Mesendoderm (in vitro differentiated cells): ENCODE data around the gene SLIT3.

Experiments used
- DNase-seq: peaks from one replicate; pipeline ENCODE4 v3.0.0; 2013
- H2AK5ac ChIP-seq: 2 replicates; pipeline ENCODE4 v1.6.1; 2013; ENCODE audit warnings: low read length, inconsistent platforms
- H2BK120ac ChIP-seq: 2 replicates; pipeline ENCODE4 v1.6.1; 2013; ENCODE audit warnings: low read depth, mild to moderate bottlenecking, low read length, moderate library complexity, mixed read lengths
- H2BK15ac ChIP-seq: replicated peaks from 2 replicates; pipeline ENCODE4 v1.6.1; 2013; ENCODE audit warnings: low read depth, mild to moderate bottlenecking, moderate library complexity
- H2BK5ac ChIP-seq: 2 replicates; pipeline ENCODE4 v1.6.1; 2013; ENCODE audit warnings: low read length, inconsistent platforms
- H3K18ac ChIP-seq: 2 replicates; pipeline ENCODE4 v1.6.1; 2013; ENCODE audit warnings: mild to moderate bottlenecking, low read length, mixed read lengths
- H3K23ac ChIP-seq: one replicate; pipeline ENCODE4 v1.6.1; 2013; ENCODE audit warnings: low read length
- H3K27ac ChIP-seq: 2 replicates; pipeline ENCODE4 v1.5.1; 2013; ENCODE audit warnings: low read depth, mild to moderate bottlenecking, inconsistent platforms, low read length, moderate library complexity
- H3K27me3 ChIP-seq: 2 replicates; pipeline ENCODE4 v1.6.1; 2013; ENCODE audit warnings: low read length, control low read depth, mild to moderate bottlenecking, inconsistent platforms; ENCODE audit not compliant: insufficient read depth, poor library complexity
- H3K36me3 ChIP-seq: 2 replicates; pipeline ENCODE4 v1.6.1; 2013; ENCODE audit warnings: low read length, inconsistent platforms; ENCODE audit not compliant: control insufficient read depth, insufficient read depth
- H3K4ac ChIP-seq: one replicate; pipeline ENCODE4 v1.6.1; 2013; ENCODE audit warnings: low read depth, mild to moderate bottlenecking, low read length, moderate library complexity
- H3K4me1 ChIP-seq: 2 replicates; pipeline ENCODE4 v1.6.1; 2013; ENCODE audit warnings: low read depth, low read length, inconsistent platforms; ENCODE audit not compliant: control insufficient read depth
- H3K4me2 ChIP-seq: 2 replicates; pipeline ENCODE4 v1.6.1; 2013; ENCODE audit warnings: low read length
- H3K4me3 ChIP-seq: 2 replicates; pipeline ENCODE4 v1.5.1; 2013; ENCODE audit warnings: mild to moderate bottlenecking, low read length
- H3K56ac ChIP-seq: one replicate; pipeline ENCODE4 v1.6.1; 2013; ENCODE audit warnings: low read length
- H3K79me1 ChIP-seq: 2 replicates; pipeline ENCODE4 v1.6.1; 2013; ENCODE audit warnings: low read length, inconsistent platforms
- H3K79me2 ChIP-seq: 2 replicates; pipeline ENCODE4 v1.6.1; 2013; ENCODE audit warnings: mild to moderate bottlenecking, low read length; ENCODE audit not compliant: control insufficient read depth, insufficient read depth
- H3K9ac ChIP-seq: 2 replicates; pipeline ENCODE4 v1.6.1; 2013; ENCODE audit warnings: low read length, inconsistent platforms
- H4K5ac ChIP-seq: one replicate; pipeline ENCODE4 v1.6.1; 2013; ENCODE audit warnings: low read length
- H4K8ac ChIP-seq: one replicate; pipeline ENCODE4 v1.6.1; 2013; ENCODE audit warnings: low read depth, mild to moderate bottlenecking, control low read depth, low read length, moderate library complexity
- whole genome bisulfite sequencing: extraction: QIAGEN DNeasy Blood & Tissue Kit; methylation state at CpG from one replicate; pipeline ENCODE4 v1.1.7; 2013; ENCODE audit warnings: low lambda C conversion rate, missing lambda C conversion rate; ENCODE audit not compliant: insufficient coverage; ENCODE audit errors: extremely low coverage; 5-methylcytosine and 5-hydroxymethylcytosine counted together

Gene SLIT3

GRCh38 chr5:168829044-168829443 lies 471.9 kb downstream of the SLIT3 start:
- Histone ChIP-seq H3K18ac (no peak overlapping the region), H2BK15ac (no peak overlapping the region), H3K23ac (no peak overlapping the region), H3K4ac (no peak overlapping the region), H4K5ac (no peak overlapping the region), H3K36me3 (no peaks in the 10 kb centered on the region), H3K79me1 (no peaks in the 10 kb centered on the region), H3K4me2 (no peak overlapping the region), H2BK5ac (no peak overlapping the region), H4K8ac (no peak overlapping the region), H3K79me2 (no peaks in the 10 kb centered on the region), H3K56ac (no peak overlapping the region), H3K9ac (no peak overlapping the region), H3K4me1 (peaks cover 2% of the 10 kb centered on the region), H3K27me3 (no peaks in the 10 kb centered on the region), H3K4me3 (no peak overlapping the region), H2BK120ac (no peak overlapping the region), H2AK5ac (no peak overlapping the region), H3K27ac (no peak overlapping the region)
- WGBS, result no CpG with 5 or more reads among the region's 5 CpGs
- no peak for DNase-seq

DNA sequence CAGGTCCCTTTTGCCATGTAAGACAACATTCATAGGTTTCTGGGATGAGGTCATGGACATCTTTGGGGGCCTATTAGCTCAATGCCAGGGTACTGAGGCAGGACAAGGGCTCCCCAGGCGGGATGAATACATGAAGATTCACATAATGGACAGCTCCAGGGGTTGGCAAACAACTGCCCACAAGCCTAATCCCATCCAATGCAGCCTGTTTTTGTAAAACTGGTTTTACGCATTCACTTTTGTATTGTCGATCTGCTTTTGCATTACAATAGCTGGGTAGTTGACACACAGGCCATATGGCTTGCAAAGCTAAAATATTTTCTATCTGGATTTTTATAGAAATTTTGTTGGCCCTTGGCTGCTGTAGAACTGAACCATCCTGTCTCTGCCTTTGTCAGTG lies 473.3 kb downstream of the SLIT3 start:
- WGBS, result no CpG with 5 or more reads among the region's 3 CpGs

DNA sequence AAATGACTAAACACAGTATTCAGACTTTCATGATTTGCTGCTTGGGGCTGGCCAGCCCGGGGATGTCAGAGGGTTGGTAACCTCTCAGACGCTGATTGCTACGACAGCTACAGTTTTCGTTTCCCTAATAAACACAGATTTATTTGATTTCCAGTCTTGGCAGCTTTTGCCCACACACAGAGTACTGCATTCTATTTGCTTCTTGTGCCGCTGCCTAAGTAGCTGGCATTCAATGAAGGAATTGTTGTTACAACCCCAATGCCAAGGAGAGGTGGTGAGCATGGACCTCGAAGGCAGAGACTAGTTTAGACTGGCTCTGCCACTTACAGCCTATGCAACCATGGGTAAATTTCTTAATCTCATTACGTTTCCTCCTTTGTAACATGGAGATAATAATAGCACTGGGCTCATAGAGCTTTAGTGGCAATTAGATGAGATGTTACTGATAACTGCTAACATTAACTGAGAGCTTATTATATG lies 474.7 kb downstream of the SLIT3 start:
- Histone ChIP-seq H3K18ac (no peak overlapping the region), H3K4ac (no peak overlapping the region), H3K23ac (no peak overlapping the region), H3K4me2 (no peak overlapping the region), H3K27ac (no peak overlapping the region), H3K79me1 (no peaks in the 10 kb centered on the region), H2BK15ac (no peak overlapping the region), H4K8ac (no peak overlapping the region), H4K5ac (no peak overlapping the region), H3K56ac (no peak overlapping the region), H2BK120ac (no peak overlapping the region), H3K4me1 (no peaks in the 10 kb centered on the region), H3K27me3 (no peaks in the 10 kb centered on the region), H3K79me2 (no peaks in the 10 kb centered on the region), H3K9ac (no peak overlapping the region), H3K4me3 (no peak overlapping the region), H2BK5ac (no peak overlapping the region), H2AK5ac (no peak overlapping the region), H3K36me3 (no peaks in the 10 kb centered on the region)
- no CpG with 5 or more reads among the region's 7 CpGs for WGBS
- DNase-seq, result no peak

More for the DNA sequence above, 473.3 kb downstream of the SLIT3 start:
- Histone ChIP-seq H4K8ac (no peak overlapping the region), H2BK120ac (no peak overlapping the region), H3K9ac (no peak overlapping the region), H3K4me3 (no peak overlapping the region), H3K27ac (no peak overlapping the region), H3K4me1 (no peaks in the 10 kb centered on the region), H3K27me3 (no peaks in the 10 kb centered on the region), H2AK5ac (no peak overlapping the region), H3K79me1 (no peaks in the 10 kb centered on the region), H3K4ac (no peak overlapping the region), H3K23ac (no peak overlapping the region), H2BK5ac (no peak overlapping the region), H3K18ac (no peak overlapping the region), H3K4me2 (no peak overlapping the region), H2BK15ac (no peak overlapping the region), H3K56ac (no peak overlapping the region), H3K36me3 (no peaks in the 10 kb centered on the region), H4K5ac (no peak overlapping the region), H3K79me2 (no peaks in the 10 kb centered on the region)
- no peak for DNase-seq

GRCh38 chr5:168822745-168823281 lies 478.1 kb downstream of the SLIT3 start:
- Histone ChIP-seq H4K8ac (no peak overlapping the region), H3K9ac (no peak overlapping the region), H3K27ac (no peak overlapping the region), H4K5ac (no peak overlapping the region), H3K4me1 (no peaks in the 10 kb centered on the region), H2BK15ac (no peak overlapping the region), H3K23ac (no peak overlapping the region), H3K27me3 (no peaks in the 10 kb centered on the region), H3K4me3 (no peak overlapping the region), H3K79me2 (no peaks in the 10 kb centered on the region), H2BK120ac (no peak overlapping the region), H2AK5ac (no peak overlapping the region), H3K79me1 (no peaks in the 10 kb centered on the region), H3K36me3 (no peaks in the 10 kb centered on the region), H2BK5ac (no peak overlapping the region), H3K56ac (no peak overlapping the region), H3K4ac (no peak overlapping the region), H3K18ac (no peak overlapping the region), H3K4me2 (no peak overlapping the region)
- no peak for DNase-seq
- WGBS, result no CpG with 5 or more reads among the region's 10 CpGs

DNA sequence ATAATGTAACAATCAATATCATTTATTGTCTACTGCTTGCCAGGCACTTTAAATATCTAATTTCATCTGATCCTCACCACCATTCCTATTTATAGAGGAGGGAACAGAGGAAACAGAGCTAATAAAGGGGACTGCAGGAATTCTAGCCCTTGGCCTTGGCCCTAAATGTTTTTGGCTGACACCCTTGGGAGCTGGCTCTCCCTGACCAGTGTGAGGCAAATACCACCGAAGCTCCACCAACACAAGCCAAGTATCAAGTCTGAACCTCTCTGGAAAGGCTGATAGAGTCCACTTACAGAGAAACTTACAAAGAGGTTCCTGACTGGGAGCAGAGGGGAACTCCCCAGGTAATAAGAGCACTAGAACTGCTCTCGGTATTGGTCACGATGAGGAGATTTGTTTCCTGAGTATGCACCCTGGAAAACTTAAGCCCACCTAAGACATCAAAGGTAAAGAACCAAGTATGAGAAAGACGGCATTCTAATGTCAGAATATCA lies 478.6 kb downstream of the SLIT3 start:
- Histone ChIP-seq H3K27me3 (no peaks in the 10 kb centered on the region), H3K79me2 (no peaks in the 10 kb centered on the region), H3K56ac (no peak overlapping the region), H3K18ac (no peak overlapping the region), H2BK5ac (no peak overlapping the region), H2AK5ac (no peak overlapping the region), H4K5ac (no peak overlapping the region), H2BK120ac (no peak overlapping the region), H3K27ac (no peak overlapping the region), H3K4me3 (no peak overlapping the region), H3K4ac (no peak overlapping the region), H4K8ac (no peak overlapping the region), H3K79me1 (no peaks in the 10 kb centered on the region), H2BK15ac (no peak overlapping the region), H3K36me3 (no peaks in the 10 kb centered on the region), H3K4me1 (no peaks in the 10 kb centered on the region), H3K4me2 (no peak overlapping the region), H3K9ac (no peak overlapping the region), H3K23ac (no peak overlapping the region)
- no CpG with 5 or more reads among the region's 4 CpGs for WGBS
- DNase-seq, result no peak

GRCh38 chr5:168820874-168821273 lies 480.1 kb downstream of the SLIT3 start:
- Histone ChIP-seq H3K79me1 (no peaks in the 10 kb centered on the region), H3K23ac (no peak overlapping the region), H2BK120ac (no peak overlapping the region), H3K4me1 (no peaks in the 10 kb centered on the region), H2AK5ac (no peak overlapping the region), H4K5ac (no peak overlapping the region), H3K4ac (no peak overlapping the region), H2BK5ac (no peak overlapping the region), H3K4me2 (no peak overlapping the region), H2BK15ac (no peak overlapping the region), H3K56ac (no peak overlapping the region), H3K9ac (no peak overlapping the region), H4K8ac (no peak overlapping the region), H3K27me3 (no peaks in the 10 kb centered on the region), H3K27ac (no peak overlapping the region), H3K79me2 (no peaks in the 10 kb centered on the region), H3K4me3 (no peak overlapping the region), H3K36me3 (no peaks in the 10 kb centered on the region), H3K18ac (no peak overlapping the region)
- WGBS, result no CpG with 5 or more reads among the region's 5 CpGs
- DNase-seq, result no peak
